NCI-H345 treated with DMSO at 0.1 percent for 48 hours (cell line): ENCODE data around the gene AVP.
"Not testable (repeated sequence)": the region's sequence is repeated elsewhere in the genome, so short reads cannot be mapped to it uniquely, and the experiment has no call there.

Experiments used
- DNase-seq: peaks from one replicate; lab custom pipeline; 2025; ENCODE audit not compliant: unreplicated experiment; lab: John Stamatoyannopoulos, UW

AVP gene

DNA sequence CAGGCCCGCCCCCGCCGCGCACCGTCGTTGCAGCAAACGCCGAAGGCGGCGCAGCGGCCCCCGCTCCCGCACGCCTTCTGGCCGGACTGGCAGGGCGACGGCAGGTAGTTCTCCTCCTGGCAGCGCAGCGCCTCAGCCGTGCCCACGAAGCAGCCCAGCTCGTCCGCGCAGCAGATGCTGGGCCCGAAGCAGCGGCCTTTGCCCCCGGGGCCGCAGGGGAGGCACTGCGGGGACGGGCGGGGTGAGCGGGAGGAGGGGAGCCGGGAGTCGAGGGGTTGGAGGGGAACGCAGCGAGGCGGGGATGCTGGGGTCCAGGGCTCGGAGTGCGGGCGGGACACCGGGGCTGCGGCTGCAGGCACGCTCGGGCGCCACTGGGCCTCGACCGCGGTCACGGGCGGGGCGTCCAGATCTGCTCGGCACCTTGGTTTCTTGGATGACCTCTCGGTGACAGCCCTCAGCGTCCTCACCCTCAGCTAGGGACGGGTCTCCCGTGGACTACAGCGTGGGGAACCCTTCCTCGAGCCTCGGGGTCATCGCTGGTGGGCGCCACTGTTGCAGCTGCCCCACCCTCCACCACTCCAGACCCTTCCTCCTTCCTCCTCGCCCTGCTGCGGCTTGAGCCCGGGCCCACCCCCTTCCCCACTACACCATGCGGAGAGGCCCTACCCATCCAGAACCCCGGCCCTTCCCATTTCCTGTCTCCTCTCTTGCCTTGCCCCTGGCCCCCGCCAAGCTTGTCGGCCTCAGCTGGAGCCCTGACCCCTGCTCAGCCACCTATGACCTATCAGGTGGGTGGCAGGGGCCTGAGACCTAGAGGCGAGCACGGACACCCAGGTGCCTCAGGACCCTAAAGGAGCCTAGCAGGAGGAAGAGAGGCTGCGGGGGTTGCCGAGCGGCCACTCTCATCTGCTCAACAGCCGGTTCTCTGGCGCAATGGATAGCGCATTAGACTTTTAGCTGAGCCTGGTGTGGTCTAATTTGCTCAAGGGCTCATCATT is 1.3 kb downstream of the AVP start:
- no peak for DNase-seq

DNA sequence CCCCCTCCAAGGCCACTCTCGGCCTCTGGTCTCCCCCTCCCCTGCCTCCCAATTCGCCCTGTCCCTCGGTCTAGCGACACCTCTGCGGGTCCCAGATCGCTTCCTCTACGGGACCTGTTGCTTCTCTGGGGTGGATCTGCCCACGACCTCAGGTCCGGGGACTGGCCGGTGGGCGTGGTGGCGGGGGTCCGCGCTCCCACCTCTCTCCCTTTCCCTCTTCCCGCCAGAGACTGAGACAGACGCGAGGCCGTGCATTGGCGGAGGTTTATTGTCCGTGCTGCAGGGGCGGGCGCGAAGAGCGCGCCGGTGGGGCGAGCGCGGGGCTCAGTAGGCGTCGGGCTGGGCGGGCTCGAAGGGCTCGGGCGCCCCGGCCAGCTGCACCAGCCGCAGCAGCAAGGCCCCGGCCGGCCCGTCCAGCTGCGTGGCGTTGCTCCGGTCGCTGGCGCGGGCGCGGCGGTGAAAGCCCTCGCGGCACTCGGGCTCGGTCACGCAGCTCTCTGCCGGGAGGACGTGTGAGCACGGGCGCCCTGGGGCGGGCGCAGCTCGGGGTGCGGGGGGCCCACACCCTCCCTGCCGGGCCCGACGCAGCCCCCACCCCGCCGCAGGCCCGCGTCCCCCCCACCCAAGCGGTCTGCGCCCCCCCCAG is 2.1 kb downstream of the AVP start:
- DNase-seq, result no peak

DNA sequence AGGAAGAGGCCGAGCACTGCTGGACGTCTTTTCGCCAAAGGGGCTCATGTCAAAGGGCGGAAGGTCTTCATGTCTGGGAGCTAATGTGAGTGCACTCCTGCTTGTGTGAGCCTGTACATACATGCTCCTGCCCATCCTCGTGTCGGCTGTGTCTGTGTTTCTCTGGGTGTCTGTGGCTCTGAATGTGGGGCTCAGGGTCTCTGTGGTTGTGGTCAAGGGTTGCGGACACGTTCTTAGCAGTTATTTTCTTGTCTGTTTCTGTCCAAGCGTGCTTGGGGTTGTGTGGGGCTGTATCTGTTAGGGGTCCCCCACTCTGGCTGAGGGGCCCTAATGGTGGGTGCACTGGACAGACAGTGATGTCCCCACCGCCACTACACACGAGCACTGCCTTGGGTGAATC is 2.9 kb downstream of the AVP start:
- no peak for DNase-seq

DNA sequence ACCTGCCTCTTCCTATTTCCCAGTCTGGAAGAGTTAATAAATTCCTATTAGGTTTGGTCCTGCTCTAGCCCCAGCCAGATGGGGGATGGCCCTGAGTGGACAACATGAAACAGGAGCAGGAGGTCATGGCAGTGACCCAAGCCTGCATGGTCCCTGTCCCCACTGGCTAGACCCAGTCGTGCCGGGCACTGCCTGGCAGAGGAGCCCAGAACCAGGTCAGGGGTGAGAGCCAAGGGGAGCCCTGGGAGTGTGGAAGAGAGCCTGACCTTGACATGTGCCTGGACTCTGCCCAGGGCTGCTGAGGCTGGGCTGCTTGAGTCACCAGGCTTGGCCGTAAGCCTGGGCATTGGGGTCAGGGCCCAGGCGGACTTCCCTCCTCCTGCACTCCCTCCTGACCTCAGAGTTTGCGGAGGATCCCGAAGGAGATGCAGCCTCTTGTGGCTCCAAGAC is 3.6 kb downstream of the AVP start:
- no peak for DNase-seq

DNA sequence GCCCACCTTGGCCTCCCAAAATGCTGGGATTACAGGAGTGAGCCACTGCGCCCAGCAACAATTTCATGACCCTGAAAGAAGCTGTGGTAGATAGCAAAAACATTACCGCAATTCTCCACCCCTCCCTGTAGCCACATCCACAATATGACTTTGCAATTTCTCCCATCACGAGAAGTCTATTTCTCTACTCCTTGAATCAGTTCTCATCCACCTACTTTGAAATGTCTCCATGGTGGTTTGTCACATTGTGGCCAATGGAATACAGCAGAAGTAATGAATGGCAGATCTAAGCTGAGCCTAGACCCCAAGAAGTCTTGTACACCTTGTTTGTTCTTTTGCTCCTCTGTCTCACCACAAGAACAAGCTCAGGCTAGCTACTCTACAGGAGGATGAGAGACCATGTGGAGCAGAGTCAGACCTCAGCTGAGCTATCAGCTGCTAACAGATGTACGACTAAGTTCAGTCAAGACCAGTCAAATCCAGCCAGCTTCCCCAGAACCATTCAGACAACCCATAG is 6.8 kb downstream of the AVP start:
- no peak for DNase-seq

DNA sequence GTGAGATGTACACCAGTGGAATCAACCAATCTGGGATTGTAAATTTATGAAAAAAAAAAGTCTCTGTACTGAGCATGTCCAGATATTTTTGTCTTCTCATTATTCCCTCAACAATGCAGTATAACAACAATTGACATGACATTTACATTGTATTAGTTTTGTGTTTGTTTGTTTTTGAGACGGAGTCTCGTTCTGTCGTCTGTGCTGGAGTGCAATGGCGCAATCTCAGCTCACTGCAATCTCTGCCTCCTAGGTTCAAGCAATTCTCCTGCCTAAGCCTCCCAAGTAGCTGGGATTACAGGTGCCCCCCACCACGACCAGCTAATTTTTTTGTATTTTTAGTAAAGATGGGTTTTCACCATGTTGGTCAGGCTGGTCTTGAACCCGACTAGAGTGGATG is 9.2 kb downstream of the AVP start:
- DNase-seq, result not testable (repeated sequence)

DNA sequence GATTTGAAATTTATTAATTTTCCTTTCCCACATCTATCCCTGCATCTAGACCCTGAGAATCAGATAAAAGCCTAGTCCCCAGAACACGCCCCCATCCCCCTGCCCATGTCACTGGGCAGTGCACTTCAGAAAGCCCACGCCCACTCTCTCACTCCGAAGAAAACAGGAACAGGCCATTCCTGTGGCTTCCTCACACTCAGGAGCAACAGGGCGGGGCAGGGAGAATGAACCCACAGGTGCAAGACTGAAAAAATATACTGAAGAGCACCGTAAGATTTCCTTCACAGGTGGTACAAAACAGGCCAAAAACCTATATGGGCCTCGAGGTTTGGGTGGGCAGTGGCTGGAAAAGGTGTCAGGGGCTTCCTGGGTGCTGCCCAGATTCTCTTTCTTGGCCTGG is 9.7 kb downstream of the AVP start:
- no peak for DNase-seq

DNA sequence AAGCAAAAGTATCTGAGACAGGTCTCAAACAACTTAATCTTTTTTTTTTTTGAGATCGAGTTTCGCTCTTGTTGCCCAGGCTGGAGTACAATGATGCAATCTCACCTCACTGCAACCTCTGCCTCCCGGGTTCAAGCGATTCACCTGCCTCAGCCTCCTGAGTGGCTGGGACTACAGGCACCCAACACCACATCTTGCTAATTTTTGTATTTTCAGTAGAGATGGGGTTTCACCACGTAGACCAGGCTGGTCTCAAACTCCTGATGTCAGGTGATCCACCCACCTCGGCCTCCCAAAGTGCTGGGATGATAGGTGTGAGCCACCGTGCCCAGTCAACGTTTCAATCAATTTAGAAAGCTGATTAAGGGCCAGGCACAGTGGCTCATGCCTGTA is 11.3 kb downstream of the AVP start:
- DNase-seq, result not testable (repeated sequence)

DNA sequence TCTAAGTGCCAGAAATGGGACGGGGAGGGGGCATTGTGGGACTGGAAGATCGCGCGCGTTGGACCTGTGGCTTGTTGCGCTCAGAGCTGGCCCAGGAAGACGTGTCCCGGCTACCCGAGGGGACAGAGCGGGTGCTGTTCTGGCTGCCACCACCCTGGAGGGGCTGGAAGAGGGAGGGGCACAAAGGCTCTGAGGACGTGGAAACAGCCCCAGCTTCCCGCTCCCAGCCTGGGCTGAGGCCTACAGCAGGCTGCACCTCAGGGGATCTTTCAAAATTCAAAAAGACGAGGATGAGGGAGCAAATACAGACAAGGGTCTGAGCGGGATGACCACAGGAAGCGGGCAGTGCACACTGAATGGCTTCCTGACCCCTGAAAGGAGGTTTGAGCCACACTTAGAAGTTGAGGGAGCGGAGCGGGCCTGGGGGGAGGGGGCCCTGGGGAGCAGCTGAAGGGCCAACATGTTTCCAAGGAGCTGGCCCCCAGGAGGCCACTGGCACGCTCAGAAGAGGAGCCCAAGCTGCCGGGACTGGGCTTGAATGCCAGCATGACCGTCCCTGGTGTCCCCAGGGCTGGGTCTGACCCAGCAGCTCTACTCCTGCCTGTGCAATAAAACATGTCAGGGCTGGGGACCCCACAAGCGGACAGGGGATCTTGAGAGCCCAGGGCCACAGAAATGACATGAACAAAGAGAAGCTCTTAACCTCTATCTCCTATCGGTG is 11.8 kb downstream of the AVP start:
- no peak for DNase-seq

DNA sequence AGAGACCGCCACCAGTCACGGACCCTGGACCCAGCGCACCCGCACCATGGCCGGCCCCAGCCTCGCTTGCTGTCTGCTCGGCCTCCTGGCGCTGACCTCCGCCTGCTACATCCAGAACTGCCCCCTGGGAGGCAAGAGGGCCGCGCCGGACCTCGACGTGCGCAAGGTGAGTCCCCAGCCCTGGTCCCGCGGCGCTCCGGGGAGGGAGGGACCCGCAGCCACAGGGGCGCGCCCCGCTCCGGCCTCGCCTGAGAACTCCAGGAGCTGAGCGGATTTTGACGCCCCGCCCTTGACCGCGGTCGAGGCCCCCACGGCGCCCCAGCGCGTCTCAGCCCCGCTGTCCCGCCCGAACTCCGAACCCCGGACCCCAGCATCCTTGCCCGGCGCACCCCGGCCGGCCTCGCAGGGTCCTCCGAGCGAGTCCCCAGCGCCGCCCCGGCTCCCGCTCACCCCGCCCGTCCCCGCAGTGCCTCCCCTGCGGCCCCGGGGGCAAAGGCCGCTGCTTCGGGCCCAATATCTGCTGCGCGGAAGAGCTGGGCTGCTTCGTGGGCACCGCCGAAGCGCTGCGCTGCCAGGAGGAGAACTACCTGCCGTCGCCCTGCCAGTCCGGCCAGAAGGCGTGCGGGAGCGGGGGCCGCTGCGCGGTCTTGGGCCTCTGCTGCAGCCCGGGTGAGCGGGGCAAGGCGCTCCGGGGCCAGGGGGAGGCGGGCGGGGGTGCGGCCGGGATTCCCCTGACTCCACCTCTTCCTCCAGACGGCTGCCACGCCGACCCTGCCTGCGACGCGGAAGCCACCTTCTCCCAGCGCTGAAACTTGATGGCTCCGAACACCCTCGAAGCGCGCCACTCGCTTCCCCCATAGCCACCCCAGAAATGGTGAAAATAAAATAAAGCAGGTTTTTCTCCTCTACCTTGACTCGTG is 12.7 kb downstream of the AVP start, which contains the start of gene OXT:
TSS of gene OXT (plus strand) at position 11 of the 920 bp plus-strand sequence. CDS start at position 47, 36 bp downstream.
- no peak for DNase-seq

DNA sequence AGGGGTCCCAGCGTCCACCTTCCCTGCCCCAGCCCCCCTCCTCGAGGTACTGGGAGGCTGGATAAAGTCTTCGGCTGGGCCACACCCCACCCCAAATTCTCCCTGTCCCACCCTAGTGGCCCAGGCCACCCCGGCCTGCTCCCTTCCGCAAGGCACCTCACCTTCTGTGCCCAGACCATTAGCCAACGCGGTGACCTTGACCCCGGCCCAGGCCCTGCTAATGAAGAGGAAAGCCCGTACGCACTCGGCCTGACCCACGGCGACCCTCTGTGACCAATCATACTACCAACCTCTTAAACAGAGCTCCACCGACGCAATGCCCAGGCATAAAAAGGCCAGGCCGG is 13.3 kb downstream of the AVP start:
- DNase-seq, result no peak

DNA sequence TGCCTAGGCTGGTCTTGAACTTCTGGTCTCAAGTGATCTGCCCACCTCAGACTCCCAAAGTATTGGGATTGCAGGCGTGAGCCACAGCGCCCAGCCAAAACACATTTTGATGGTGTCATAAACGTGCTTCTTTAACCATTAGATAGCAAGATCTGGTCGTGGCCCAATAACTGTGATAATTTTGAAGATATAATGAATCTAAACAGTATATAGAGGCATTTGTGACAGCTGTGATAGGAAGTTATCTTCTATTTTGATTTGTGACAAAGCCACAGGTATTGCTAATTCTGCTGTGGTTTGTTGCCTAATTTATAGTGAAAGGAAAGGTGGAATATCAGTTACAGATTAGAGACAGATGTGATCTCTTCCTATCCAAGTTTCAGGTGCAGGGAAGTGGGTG is 13.8 kb downstream of the AVP start:
- DNase-seq, result no peak

DNA sequence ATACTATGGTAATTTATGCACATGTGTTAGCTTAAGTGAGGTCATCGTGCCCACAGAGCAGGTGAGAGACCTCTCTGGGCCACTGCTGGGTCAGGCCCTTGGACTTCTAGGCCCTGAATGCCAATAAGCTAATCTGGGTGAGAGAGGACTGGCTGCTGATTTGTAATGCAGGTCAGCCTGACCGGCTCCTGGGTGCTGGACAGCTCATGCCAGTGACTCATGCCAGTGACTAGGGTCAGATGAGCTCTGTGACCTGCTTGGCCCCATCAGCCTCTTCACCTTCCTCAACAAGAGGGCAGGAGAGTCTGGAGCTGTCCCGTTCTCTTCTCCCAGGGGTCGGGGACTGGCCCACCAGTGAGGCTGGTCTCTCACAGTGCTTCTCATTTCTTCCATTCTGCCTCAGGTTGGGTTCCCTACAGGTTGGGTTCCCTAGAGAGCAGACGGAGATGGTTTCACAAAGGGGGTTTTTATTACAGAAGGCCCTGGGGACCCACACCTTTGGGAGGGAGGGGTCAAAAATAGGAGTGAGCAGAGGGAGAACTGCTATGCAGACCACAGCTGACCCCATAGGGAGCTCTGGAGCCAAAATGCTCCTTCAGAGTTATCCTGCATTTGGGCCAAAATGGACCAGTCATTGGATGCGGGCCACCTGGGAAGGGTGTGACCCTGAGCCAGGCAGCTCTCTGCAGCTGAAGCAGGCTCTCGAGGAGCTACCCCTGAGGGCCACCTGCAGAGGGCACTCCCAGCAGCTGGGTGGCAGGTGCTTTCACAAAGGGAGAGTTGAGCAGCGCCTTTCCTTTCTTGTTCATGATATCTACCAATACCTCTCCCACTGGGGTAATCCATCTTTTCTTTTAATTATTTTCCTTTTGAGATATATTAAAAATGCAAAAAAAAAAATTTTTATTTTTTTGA is 15.3 kb downstream of the AVP start:
- DNase-seq, result peak; percentile 88

DNA sequence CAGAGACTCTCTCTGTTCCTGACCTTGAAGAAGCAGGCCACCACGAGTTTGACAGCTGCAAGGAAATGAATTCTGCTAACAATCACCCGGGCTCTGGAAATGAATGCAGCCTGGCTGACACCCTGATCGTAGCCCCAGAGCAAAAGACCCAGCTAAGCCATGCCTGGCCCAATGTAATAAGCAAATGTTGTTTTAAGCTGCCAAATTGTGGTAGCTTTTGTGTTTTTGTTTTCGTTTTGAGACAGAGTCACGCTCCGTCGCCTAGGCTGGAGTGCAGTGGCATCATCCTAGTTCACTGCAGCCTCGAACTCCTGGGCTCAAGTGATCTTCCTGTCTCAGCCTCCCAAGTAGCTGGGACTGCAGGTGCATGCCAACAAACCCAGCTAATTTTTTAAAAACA is 16.4 kb downstream of the AVP start:
- DNase-seq, result no peak

DNA sequence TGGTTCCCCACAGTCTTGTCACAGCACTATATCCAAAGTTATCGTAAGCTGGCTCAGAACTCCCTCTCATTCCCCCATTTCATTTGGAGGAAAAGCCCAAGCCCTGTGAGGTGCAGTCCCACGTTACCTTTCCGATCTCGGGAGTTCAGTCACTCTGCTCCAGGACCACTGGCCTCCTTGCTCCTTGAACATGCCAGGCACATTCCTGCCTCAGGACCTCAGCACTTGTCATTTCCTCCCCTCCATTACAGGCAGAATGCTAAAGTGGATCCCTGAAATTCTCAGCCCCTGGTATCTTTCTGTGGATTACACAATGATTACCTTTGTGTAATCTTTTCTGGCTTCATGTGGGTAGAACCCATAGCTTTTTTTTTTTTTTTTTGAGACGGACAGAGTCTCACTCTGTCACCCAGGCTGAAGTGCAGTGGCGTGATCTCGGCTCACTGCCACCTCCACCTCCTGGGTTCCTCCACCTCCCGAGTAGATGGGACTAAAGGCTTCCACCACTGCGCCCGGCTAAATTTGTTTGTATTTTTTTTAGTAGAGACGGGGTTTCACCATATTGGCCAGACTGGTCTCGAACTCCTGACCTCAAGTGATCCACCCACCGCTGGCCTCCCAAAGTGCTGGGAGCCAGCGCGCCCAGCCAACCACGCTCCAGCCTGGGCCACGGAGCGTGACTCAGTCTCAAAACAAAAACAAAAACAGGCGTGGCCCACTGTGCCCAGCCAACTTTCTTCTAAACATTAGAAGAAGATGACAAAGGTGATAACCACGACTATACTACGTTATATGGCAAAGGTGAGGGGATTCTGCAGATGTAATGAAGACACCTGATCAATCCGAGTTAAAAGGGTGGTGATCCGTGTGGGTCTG is 17.1 kb downstream of the AVP start:
- DNase-seq, result no peak

DNA sequence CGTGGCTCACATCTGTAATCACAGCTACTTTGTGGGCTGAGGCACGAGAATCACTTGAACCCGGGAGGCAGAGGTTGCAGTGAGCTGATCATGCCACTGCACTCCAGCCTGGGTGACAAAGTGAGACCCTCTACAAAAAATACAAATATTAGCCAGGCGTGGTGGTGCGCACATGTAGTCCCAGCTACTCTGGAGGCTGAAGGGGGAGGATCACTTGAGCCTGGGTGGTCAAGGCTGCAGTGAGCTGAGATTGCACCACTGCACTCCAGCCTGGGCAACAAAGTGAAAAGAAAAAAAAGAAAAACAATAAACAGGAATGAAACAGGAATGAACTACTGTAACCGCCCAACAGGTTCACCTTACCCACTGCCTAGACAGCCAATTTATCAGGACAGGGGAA is 20.4 kb downstream of the AVP start:
- DNase-seq, result not testable (repeated sequence)

DNA sequence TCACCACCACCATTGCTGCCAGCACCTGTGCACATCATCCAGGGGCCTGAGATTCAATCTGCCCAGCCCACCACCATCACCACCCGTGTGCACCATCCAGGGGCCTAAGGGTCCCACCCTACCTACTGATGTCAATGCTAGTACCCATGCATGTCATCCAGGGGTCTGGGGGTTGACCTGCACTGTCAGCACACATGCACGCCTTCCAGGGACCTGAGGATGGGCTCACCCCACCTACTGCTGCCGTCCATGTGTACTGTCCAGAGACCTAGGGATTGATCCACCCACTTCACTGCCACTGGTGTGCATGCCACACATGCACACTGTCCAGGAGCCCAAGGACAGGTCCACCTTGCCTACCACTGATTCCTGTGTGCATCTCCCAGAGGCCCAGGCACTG is 25.0 kb downstream of the AVP start:
- DNase-seq, result no peak

DNA sequence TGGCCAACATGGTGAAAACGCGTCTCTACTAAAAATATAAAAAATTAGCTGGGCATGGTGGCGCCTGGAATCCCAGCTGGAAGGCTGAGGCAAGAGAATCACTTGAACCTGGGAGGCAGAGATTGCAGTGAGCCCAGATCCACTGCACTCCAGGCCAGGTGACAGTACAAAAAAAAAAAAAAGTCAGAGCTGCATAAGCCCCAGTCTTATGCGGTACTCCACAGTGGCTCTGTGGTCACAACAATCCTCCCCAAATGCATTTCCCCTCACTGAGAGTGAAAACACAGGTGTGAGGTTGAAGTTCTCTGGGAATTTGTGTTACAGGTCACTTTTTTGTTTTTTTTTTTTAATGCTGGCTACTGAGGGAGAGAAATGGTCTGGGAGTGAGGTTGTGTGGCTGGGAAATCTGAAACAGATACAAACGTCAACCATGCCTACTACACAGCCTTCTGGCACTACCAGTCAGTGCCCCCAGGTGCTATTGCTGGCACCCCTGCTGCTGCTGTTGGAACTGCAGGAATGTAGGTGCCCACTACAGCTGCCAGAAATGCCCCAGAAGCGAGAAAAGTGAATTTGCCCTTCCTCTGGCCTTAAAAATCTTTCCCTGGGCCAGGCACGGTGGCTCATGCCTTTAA is 33.0 kb downstream of the AVP start:
- DNase-seq, result no peak
